HG03442 (cell line): ENCODE measurements around the gene OR4C46.
"Not testable (repeated sequence)": the region's sequence is repeated elsewhere in the genome, so short reads cannot be mapped to it uniquely, and the experiment has no call there.

Source experiments
- ATAC-seq: cut with Tn5 transposase; IDR thresholded peaks from one replicate; pipeline ENCODE4 v1.9.1; 2021; ENCODE audit warnings: mild to moderate bottlenecking, moderate library complexity; ENCODE audit not compliant: unreplicated experiment

Gene OR4C46

GRCh38 chr11:54603898-54604297, at the start of gene OR4C46:
Gene OR4C46 (minus strand): TSS chr11:54603998. CDS start chr11:54603998, 0 bp downstream.
- ATAC-seq: no peak

GRCh38 chr11:54645606-54646005, 41.8 kb upstream of the OR4C46 start:
- ATAC-seq: not testable (repeated sequence)

- ATAC-seq: not testable (repeated sequence)
Observed at GRCh38 chr11:54561439-54561838, 42.4 kb downstream of the OR4C46 start.

GRCh38 chr11:54558919-54559318, 44.9 kb downstream of the OR4C46 start:
- ATAC-seq: no peak

- no peak for ATAC-seq
Observed at GRCh38 chr11:54558407-54558806, 45.4 kb downstream of the OR4C46 start.
